ENCODE data around the gene FBXO46.

DNA sequence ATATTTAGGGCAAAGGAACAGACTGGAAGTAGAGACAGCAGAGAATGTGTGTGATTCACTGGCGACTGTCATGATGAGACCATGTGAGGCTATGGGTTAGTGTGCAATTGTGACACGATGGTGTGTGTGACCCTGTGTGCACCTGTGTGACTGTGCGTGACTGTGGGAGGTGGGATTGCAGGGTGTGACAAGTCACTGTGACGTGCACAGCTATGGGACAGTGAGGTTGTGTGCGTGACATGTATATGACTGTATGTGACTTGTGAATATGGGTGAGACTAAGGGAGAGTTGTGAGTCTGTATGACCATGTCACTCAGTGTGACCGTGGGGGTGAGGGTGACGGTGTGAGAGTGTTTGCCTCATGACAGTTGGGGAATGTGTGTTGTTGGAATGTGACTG is 66.1 kb downstream of the FBXO46 start:
- TF ChIP-seq, protein P1, sequence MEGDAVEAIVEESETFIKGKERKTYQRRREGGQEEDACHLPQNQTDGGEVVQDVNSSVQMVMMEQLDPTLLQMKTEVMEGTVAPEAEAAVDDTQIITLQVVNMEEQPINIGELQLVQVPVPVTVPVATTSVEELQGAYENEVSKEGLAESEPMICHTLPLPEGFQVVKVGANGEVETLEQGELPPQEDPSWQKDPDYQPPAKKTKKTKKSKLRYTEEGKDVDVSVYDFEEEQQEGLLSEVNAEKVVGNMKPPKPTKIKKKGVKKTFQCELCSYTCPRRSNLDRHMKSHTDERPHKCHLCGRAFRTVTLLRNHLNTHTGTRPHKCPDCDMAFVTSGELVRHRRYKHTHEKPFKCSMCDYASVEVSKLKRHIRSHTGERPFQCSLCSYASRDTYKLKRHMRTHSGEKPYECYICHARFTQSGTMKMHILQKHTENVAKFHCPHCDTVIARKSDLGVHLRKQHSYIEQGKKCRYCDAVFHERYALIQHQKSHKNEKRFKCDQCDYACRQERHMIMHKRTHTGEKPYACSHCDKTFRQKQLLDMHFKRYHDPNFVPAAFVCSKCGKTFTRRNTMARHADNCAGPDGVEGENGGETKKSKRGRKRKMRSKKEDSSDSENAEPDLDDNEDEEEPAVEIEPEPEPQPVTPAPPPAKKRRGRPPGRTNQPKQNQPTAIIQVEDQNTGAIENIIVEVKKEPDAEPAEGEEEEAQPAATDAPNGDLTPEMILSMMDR (IDR thresholded peaks at IDR 0.05; ENCODE audit: low read depth, low read length, poor library complexity, severe bottlenecking) = no peak
- TF ChIP-seq EZH2phosphoT487 (IDR thresholded peaks at IDR 0.05; ENCODE audit: borderline replicate concordance, low read length) = no peak
